Adipose tissue (tissue), 3 donors: ENCODE measurements around the gene NEUROG2. TPM values are rescaled to one million over a fixed set of nuclear protein-coding genes. Genes with fewer than 3 reads are reported as not detected.
"Not testable (repeated sequence)": the region's sequence is repeated elsewhere in the genome, so short reads cannot be mapped to it uniquely, and the experiment has no call there.

ENCODE experiments used
- H3K27ac ChIP-seq: one replicate; pipeline ENCODE4 v1.5.1; 2013; ENCODE audit warnings: low read depth, low read length
- WGBS, 3 donors: extraction: QIAGEN DNeasy Blood & Tissue Kit; methylation state at CpG; one replicate each; pipeline ENCODE4 v1.1.7; 2013; 5-methylcytosine and 5-hydroxymethylcytosine counted together
- polyA plus RNA-seq, 3 donors: library from polyadenylated mRNA; stranded (reverse); fragments of 200-250 nt; gene quantifications; one replicate each; pipeline ENCODE4 v1.2.3, GENCODE V29; 2013
- donor health status: healthy with polysubstance abuse.
- donor health status: Bipolar disorder and iron deficiency.
- donor health status: healthy.

NEUROG2 gene
- polyA plus RNA-seq, 3 donors: not detected

DNA sequence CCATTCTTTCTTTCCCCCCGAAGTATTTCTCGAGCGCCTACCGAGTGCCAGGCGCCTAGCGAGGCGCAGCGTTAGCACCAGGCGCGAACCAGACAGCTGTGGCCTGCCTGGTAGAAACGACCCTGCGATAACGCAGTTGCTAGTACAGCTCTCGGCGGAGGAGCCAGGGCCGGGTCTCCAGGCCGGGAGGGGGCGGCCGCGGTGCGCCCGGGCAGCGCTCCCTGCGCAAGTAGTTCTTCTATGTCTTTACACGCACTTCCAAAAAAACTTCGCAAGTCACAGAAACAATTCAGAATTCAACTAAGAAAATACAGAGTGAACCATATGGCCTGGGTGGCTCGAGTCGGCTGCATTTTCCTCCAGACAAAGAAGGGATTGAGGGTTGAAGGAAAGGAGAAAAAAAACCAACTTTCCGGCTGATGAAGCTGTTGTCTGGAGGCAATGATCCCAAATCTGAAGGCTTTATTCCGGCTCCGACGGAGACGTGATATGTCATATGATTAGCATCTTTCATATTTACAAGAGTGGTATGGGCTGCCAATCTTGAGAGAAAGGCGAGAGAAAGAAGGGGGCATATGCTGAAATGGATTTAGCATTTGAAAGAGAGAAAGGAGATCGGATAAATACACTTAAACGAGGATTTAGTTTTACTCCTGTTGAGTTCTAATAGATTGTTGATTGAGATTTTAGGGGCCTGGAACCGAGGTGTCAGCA, 7.2 kb upstream of the NEUROG2 start:
- H3K27ac ChIP-seq: no peak overlapping the region
- 2 to 7% (median 6%) methylated on average over 37 of the region's 37 CpGs for WGBS, 3 donors

GRCh38 chr4:112522431-112522830, 6.5 kb upstream of the NEUROG2 start:
- WGBS, 3 donors: 13 to 20% (median 14%) methylated on average over 17 of the region's 17 CpGs

GRCh38 chr4:112521123-112522023, 5.4 kb upstream of the NEUROG2 start:
- no peak overlapping the region for H3K27ac ChIP-seq
- 6 to 10% (median 9%) methylated on average over 30 of the region's 30 CpGs for WGBS, 3 donors

More at GRCh38 chr4:112522431-112522830, 6.5 kb upstream of the NEUROG2 start:
- not testable (repeated sequence) for H3K27ac ChIP-seq

DNA sequence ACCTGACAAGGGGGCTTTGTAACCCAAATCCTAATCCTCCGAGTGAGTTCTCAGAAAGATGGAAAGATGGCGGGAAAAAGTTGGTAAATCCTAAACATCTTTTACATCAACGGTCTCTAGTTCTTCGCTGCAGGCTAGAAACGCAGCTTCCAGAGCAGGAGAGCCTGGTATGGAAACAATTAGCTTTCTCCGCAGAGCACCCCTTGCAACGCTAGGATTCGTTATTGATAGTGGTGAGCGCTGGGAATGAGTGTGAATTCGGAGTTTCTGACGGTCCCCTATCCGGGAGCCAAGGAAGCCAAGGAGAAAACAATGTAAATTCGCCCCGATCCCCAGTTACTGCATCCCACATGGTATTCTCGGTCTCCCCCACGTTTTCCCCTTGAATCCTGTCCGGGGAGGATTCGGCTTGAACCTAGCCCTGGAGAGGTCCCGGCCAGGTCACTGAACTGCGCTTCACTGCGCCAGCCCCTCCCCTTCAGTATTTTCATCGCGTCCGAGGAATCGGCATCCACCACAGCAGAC, 4.7 kb upstream of the NEUROG2 start:
- WGBS, 3 donors: 3 to 6% (median 4%) methylated on average over 25 of the region's 25 CpGs
- H3K27ac ChIP-seq: no peak overlapping the region

DNA sequence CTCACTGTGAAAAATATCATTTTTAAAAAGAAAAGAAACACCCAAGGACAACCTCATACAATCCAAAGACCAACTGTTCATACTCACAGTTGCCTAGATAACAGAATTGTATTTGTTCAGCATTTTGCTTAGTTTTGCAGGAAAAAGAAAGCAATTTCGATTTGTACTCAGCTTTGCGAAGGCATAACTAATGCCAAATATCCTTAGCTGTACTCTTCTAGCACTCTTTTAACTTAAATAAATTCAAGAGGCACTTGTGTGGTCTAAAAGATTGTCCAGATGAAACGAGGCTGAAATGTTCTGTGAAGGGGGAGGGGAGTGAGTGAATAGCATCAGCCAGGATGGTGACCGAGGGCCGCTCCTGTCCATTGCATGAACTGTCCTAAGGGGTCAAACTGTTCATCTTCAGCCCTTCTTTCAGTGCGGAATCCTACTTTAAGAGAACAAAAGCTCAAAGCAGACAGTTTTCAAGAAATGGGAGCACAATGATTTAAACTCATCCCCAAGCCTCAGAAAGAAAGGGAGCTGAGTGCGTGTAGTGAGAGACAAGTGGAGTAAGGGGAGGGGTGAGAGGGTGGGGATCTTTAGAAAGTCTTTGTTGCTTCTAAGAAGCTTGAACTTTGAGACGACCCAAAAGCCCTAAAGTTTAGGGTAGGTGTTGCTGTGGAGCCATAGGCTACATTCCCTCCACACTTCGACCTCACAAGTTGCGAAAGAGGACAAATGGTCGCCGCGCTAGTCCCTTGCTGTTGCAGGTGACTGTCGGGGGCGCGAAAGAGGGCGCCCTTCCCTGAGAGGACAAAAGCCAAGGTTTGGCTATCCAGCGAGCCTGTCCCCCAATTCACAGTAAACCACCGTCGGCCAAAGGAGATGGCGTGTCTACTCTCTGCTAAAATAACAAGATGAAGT, 4.0 kb upstream of the NEUROG2 start:
- 7 to 9% (median 9%) methylated on average over 21 of the region's 21 CpGs for WGBS, 3 donors
- no peak overlapping the region for H3K27ac ChIP-seq

- H3K27ac ChIP-seq: no peak overlapping the region
Observed at GRCh38 chr4:112518675-112519074, 2.7 kb upstream of the NEUROG2 start.

DNA sequence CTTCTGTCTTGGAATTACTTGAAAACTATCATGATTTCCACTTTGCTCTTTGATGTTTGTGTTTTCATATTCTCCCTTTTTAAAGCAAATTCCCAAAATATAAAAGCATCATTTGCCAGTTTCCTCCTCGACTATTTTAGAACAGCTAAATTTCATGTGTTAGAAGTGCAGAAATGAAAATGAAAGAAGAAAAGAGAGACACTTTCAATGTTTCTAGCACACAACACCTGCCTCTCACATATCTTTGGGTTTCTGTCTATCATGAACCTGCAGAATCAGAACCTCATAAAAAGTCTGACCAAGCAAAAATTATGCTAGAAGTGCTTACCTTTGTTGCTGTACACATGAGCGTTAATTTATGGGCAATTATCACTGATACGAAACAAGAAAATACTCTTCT, 1.9 kb upstream of the NEUROG2 start:
- no peak overlapping the region for H3K27ac ChIP-seq
- 18 to 28% (median 28%) methylated on average over 3 of the region's 3 CpGs for WGBS, 3 donors

DNA sequence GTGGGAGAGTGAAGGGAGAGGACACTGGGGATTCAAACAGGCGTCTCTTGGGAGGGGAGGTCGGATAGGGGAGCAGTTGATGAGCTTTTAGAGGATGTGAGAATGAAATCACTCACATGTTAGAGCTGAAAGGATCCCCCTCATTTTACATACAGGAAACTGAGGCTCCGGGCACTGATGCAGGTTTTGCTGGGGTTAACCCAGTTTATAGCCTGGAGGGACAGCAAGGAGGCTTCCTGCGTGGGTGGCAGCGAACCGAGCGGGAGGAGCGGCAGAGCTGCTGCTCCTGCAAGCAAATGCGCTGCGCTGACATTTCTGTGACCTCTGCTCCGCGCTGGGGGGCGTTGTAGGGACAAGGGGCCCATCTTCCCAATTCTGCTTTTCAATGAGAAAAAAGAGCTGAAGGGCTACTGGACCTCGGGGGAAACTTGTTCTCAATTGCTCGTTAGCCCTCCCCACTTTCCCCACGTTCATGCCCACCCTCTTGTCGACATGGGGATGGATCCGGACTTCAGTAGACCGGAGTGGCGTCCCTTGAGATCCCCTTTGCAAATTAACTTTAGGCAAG, 1.2 kb upstream of the NEUROG2 start:
- no peak overlapping the region for H3K27ac ChIP-seq
- 3 to 4% (median 3%) methylated on average over 18 to 20 of the region's 20 CpGs for WGBS, 3 donors

DNA sequence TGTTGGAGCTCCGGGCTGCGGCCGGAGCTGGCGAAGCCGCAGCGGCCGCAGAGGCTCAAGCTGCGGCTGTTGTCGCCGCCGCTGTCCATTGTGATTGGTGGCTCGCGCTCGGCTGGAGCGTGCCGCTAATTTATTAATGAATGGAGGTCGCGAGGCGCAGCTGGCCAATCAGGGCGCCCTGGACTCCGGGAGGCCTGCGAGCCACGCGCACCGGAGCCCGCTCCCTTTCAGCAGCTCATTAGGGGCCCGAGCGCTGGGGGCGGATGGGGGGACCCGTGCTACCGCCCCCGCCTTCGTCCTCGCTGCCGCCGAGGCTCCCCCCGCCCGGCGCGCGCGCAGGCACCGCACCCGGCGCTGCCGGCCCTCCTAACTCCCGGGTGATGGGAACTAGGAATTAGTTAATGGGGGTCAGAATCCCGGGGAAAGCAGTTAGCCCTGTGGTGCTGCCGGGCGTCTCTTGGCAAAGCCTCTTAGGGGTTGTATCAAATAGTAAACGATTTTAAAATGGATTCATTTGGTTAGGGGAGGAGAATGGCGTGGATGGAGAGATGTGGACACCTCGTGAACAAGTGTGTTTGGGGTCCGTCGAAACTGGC, 589 bp upstream of the NEUROG2 start:
- 1% methylated on average over 54 to 55 of the region's 55 CpGs for WGBS, 3 donors
- H3K27ac ChIP-seq: no peak overlapping the region

DNA sequence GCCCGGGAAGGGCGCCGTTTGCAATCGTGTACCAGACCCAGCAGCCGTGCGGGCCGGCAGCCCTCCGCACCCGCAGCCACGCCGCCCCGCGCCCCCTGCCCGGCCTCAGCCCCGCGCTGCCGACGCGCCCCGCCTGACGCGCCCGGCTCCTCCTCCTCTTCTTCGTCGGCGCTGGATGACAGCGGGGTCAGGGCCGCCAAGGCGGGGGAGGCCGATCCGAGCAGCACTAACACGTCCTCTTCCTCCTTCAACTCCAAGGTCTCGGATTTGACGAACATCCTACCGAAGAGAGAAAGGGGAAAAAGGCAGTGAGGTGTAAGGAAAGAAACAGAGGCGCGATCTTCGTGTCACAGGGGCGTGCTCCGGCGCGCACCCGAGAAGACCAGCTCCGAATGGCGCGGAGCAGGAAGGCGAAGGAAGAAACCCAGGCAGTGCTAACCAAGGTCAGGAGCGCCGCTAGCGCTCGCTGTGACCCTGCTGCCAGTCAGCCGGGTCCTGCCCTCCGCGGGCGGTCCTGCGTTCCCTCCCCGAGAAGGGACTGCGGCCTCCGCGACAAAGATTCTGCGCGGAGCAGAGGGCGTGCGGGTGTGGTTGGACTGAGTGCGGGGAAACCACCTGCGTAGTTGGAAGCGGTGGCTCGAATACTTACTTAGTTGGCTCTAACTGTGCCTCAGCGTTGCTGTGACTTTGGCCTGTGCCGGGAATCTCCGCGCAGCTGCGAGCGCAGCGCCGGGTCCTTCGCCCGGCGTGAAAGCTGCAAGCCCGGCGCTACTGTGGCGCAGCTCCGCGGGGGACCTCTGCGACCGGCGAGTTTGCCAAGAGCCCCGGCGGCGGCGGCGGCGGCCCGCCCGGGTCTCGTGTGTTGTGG, 548 bp downstream of the NEUROG2 start:
- H3K27ac ChIP-seq: no peak overlapping the region
- WGBS, 3 donors: 0 to 1% (median 1%) methylated on average over 90 to 96 of the region's 96 CpGs

- H3K27ac ChIP-seq: no peak overlapping the region
- 2% methylated on average over 47 to 52 of the region's 52 CpGs for WGBS, 3 donors
Observed at GRCh38 chr4:112514647-112515197, 1.3 kb downstream of the NEUROG2 start.

GRCh38 chr4:112513971-112514646, 1.9 kb downstream of the NEUROG2 start:
- WGBS, 3 donors: 3 to 6% (median 5%) methylated on average over 15 of the region's 15 CpGs
- H3K27ac ChIP-seq: no peak overlapping the region

DNA sequence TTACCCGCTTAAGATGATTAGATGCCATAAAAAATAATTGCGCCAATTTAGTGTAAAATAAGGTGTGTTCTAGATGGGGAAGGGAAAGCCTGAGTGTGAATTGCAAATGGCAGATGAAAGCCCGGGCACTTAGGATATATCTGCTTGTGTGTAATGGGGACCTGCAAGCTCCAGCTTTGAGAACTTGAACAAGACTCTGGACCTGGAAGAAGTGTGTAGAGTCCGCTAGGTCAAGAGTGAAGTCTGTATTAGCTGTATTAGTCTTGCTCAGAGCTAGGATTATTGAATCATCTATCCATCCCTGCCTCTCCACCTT, 4.2 kb downstream of the NEUROG2 start:
- WGBS, 3 donors: 54 to 59% (median 58%) methylated on average over 4 of the region's 4 CpGs
- no peak overlapping the region for H3K27ac ChIP-seq

DNA sequence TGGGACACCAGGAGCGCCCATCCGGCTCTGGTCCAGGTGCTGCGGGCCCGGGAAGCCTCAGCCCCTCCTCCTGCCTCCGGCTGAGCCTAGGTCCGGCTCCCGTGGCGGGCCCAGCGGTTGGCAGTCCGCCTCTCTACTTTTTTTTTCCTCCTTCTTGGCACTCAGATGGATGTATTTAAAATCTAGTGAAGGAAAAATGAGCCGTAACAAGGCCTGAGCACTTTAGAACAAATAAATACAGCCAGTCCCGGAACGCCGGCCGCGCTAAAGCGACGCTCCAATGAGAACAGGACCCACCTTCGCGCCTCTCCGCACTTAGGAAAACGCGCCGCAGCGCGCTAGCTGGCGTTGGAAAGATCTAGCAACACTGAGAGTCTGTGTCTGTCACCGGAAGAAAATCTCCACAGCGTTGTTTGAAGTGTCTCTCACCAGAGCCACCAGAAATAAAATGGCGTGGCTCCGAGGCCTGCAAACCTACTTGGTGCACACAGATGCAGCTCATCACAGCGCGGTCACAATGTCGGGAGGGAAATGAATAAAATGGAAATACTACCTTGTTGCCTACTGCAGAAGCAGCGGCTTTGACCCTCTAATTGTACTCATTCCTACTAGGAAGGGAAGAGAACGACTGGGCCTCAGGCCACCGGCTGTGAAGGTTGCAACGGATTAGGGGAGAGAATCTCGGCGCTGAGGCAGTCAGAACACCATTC, 4.7 kb downstream of the NEUROG2 start:
- WGBS, 3 donors: 16 to 17% (median 16%) methylated on average over 40 of the region's 40 CpGs
- no peak overlapping the region for H3K27ac ChIP-seq

DNA sequence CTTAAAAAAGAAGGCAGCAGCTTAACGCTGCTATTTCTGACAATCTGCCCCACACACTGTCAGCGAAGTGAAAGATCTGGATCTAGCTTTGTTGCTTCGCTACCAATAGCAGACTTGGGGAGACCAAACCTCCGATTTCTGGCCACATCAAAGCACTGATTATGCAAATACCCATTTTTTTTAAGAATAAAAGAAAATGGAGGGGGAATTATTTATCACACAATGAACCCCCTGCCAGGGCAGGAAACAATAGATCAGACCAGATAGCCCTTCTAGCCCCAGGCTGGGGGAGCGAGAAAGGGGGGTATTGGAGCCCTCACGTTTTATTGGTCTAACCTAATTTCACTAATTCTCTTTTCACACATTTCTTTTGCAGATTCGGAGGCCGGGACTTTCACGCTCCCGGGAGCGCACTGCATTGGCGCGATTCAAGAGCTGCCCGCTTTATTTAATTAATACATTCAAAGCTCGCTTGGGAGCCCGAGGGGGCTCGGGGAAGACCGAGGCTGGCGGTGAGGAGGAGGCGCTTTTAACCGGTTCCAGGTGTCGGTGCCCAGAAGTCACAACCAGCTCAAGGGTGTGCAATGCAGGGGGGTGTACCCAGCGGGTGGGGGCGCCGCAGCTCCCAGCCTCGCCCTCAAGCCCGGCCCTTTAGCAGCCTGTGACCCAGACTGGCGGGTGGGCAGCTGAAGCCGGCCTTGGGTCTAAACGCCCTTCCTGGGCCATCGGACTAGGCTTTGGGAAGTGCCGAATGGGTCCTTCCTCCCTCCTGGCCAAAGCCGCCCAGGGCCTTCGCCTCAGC, 5.5 kb downstream of the NEUROG2 start:
- 5 to 7% (median 6%) methylated on average over 34 of the region's 34 CpGs for WGBS, 3 donors
- H3K27ac ChIP-seq: no peak overlapping the region
